Measurements from ENCODE around the gene MYH16. TPM values are rescaled to one million over a fixed set of nuclear protein-coding genes. Genes with fewer than 3 reads are reported as not detected.

MYH16 gene
- total RNA-seq, 1 donor from 2014 or later, result not detected

DNA sequence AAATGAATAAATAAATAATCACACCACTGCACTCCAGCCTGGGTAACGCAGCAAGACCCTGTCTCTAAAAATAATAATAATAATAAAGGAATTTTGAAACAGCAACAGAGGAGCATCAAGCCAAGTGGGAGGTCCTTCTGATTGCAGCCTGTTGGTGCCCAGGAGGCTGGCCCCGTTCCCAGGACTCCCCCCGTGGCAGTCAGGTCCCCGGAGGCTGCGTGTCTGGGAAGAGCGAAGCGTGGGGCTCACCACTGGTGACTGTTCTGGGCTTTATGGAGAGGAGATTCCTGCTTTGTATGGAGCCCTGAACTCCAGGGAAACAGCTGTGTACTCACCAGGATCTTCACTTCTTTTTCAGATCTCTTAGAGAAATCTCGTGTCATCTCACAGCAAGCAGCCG lies 19.3 kb upstream of the MYH16 start:
- no peak overlapping the region for H3K4me3 Mint-ChIP-seq
- no peaks in the 10 kb centered on the region for H3K36me3 Mint-ChIP-seq (ENCODE audit: low read depth)
- no peaks in the 10 kb centered on the region for H3K4me1 Mint-ChIP-seq
- ChIA-PET CTCF (no interaction called here), POLR2A (no interaction called here)
- TF ChIP-seq, protein P1, sequence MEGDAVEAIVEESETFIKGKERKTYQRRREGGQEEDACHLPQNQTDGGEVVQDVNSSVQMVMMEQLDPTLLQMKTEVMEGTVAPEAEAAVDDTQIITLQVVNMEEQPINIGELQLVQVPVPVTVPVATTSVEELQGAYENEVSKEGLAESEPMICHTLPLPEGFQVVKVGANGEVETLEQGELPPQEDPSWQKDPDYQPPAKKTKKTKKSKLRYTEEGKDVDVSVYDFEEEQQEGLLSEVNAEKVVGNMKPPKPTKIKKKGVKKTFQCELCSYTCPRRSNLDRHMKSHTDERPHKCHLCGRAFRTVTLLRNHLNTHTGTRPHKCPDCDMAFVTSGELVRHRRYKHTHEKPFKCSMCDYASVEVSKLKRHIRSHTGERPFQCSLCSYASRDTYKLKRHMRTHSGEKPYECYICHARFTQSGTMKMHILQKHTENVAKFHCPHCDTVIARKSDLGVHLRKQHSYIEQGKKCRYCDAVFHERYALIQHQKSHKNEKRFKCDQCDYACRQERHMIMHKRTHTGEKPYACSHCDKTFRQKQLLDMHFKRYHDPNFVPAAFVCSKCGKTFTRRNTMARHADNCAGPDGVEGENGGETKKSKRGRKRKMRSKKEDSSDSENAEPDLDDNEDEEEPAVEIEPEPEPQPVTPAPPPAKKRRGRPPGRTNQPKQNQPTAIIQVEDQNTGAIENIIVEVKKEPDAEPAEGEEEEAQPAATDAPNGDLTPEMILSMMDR (IDR thresholded peaks at IDR 0.05), result no peak
- no peak overlapping the region for H3K27ac Mint-ChIP-seq
- ATAC-seq (ENCODE audit: low read depth) (no peak), DNase-seq (no peak)
- H3K27me3 Mint-ChIP-seq, result no peaks in the 10 kb centered on the region
- no peaks in the 10 kb centered on the region for H3K9me3 Mint-ChIP-seq
- intact Hi-C loops (cut with micrococcal nuclease), result no loop called here

DNA sequence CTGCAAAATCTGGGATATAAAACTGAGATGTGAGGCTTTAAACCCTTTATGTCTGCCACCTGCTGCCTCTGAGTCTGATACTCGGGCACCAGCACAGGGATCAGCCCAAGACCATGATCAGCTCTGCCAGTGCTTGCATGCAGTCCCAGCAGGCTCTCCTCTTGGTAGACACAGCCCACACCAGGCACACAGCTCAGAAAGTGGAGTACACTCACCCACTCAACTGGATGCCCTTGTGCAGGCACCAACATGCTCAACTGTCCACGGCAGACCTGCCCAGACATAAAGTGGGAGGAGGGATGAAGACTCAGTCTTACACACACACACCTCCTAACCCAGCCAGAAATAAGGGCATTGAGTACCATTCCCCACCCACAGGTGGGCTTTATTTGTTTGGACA lies 18.2 kb upstream of the MYH16 start:
- ChIA-PET CTCF (no interaction called here), POLR2A (no interaction called here)
- no peaks in the 10 kb centered on the region for H3K4me1 Mint-ChIP-seq
- ATAC-seq (ENCODE audit: low read depth) (no peak), DNase-seq (no peak)
- no peaks in the 10 kb centered on the region for H3K27me3 Mint-ChIP-seq
- no peaks in the 10 kb centered on the region for H3K36me3 Mint-ChIP-seq (ENCODE audit: low read depth)
- H3K4me3 Mint-ChIP-seq, result no peak overlapping the region
- H3K27ac Mint-ChIP-seq, result no peak overlapping the region
- H3K9me3 Mint-ChIP-seq, result no peaks in the 10 kb centered on the region
- TF ChIP-seq, protein P1 (IDR thresholded peaks at IDR 0.05), result no peak
- intact Hi-C loops (cut with micrococcal nuclease), result no loop called here

- TF ChIP-seq, protein P1 (IDR thresholded peaks at IDR 0.05), result no peak
- ChIA-PET POLR2A (no interaction called here), CTCF (no interaction called here)
- Mint-ChIP-seq H3K4me1 (no peaks in the 10 kb centered on the region), H3K27ac (no peak overlapping the region), H3K4me3 (no peak overlapping the region), H3K9me3 (no peaks in the 10 kb centered on the region), H3K27me3 (no peaks in the 10 kb centered on the region), H3K36me3 (ENCODE audit: low read depth) (no peaks in the 10 kb centered on the region)
- no peak for ATAC-seq (ENCODE audit: low read depth)
- no peak for DNase-seq
- intact Hi-C loops (cut with micrococcal nuclease), result no loop called here
Measured at GRCh38 chr7:99255463-99255862, 17.2 kb upstream of the MYH16 start.

- TF ChIP-seq, protein P1 (IDR thresholded peaks at IDR 0.05), result no peak
- Mint-ChIP-seq H3K27ac (no peak overlapping the region), H3K4me3 (no peak overlapping the region), H3K27me3 (no peaks in the 10 kb centered on the region), H3K4me1 (no peaks in the 10 kb centered on the region), H3K9me3 (no peaks in the 10 kb centered on the region), H3K36me3 (ENCODE audit: low read depth) (no peaks in the 10 kb centered on the region)
- ChIA-PET CTCF (no interaction called here), POLR2A (no interaction called here)
- intact Hi-C loops (cut with micrococcal nuclease), result no loop called here
- ATAC-seq (ENCODE audit: low read depth) (no peak), DNase-seq (no peak)
Measured at GRCh38 chr7:99257065-99257464, 15.6 kb upstream of the MYH16 start.

DNA sequence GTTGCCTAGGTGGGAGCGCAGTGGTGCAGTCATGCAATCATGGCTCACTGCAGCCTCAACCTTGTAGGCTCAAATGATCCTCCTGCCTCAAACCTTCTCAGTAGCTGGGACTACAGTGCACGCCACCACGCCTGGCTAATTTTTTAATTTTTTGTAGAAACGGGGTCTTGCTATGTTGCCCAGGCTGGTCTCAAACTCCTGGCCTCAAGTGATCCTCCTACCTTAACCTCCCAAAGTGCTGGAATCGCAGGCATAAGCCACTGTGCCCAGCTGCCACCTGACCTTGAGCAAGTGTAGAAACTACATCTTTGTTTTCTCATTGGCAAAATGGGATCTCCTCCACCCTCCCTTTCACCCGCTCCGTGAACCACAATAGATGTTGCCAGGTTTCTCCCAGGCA lies 15.0 kb upstream of the MYH16 start:
- ChIA-PET CTCF (no interaction called here), POLR2A (no interaction called here)

More for the DNA sequence above, 15.0 kb upstream of the MYH16 start:
- Mint-ChIP-seq H3K27ac (no peak overlapping the region), H3K4me1 (no peaks in the 10 kb centered on the region), H3K27me3 (no peaks in the 10 kb centered on the region), H3K9me3 (no peaks in the 10 kb centered on the region), H3K4me3 (no peak overlapping the region), H3K36me3 (ENCODE audit: low read depth) (no peaks in the 10 kb centered on the region)
- ATAC-seq (ENCODE audit: low read depth) (no peak), DNase-seq (no peak)
- TF ChIP-seq, protein P1 (IDR thresholded peaks at IDR 0.05), result no peak
- intact Hi-C loops (cut with micrococcal nuclease), result no loop called here
